H1 (cell line): ENCODE results near the gene CPLX1. TPM values are rescaled to one million over a fixed set of nuclear protein-coding genes. Genes with fewer than 3 reads are reported as not detected.
A peak's percentile ranks its signal among the peaks of the same experiment; 100 is the strongest.

ENCODE experiments used
- CTCF ChIA-PET: fragments of 300-600 bp; sonication (Branson Sonifier 250); formaldehyde crosslinking; loops from one replicate; lab custom pipeline; 2021; ENCODE audit not compliant: partially characterized antibody; lab: Charles Lee
- POLR2A ChIA-PET: fragments of 300-600 bp; sonication (Branson Sonifier 250); formaldehyde crosslinking; loops from one replicate; lab custom pipeline; 2021; ENCODE audit warnings: inconsistent platforms; ENCODE audit not compliant: partially characterized antibody; lab: Charles Lee
- DNase-seq, 2 experiments: peaks; one replicate each; pipeline versions ENCODE4 v3.0.0 to v3.0.0-alpha.2; 2010 to 2022; ENCODE audit warnings: low spot score in 2 of 2, low read depth in 1 of 2, mixed read lengths in 1 of 2
- FAIRE-seq: peaks from 2 replicates; lab custom pipeline; 2011; peaks lifted over from hg19 to GRCh38; lab: Jason Lieb, UNC
- H2AFZ ChIP-seq: 2 replicates; pipeline ENCODE4 v1.8.1; 2012; ENCODE audit warnings: low read length, inconsistent platforms
- H2AK5ac ChIP-seq: 2 replicates; pipeline ENCODE4 v1.6.1; 2013; ENCODE audit warnings: low read depth, low read length
- H2BK120ac ChIP-seq: replicated peaks from 2 replicates; pipeline ENCODE3; 2013; ENCODE audit warnings: low read depth, low read length, inconsistent platforms
- H2BK12ac ChIP-seq: 2 replicates; pipeline ENCODE4 v1.6.1; 2013; ENCODE audit warnings: low read depth, low read length
- H2BK15ac ChIP-seq: 2 replicates; pipeline ENCODE4 v1.6.1; 2013; ENCODE audit warnings: low read length
- H2BK20ac ChIP-seq: 2 replicates; pipeline ENCODE4 v1.6.1; 2013; ENCODE audit warnings: low read length
- H2BK5ac ChIP-seq: 2 replicates; pipeline ENCODE4 v1.6.1; 2013; ENCODE audit warnings: low read depth, low read length
- H3K14ac ChIP-seq: 2 replicates; pipeline ENCODE4 v1.6.1; 2013; ENCODE audit warnings: inconsistent platforms; ENCODE audit not compliant: insufficient read length
- H3K18ac ChIP-seq: 2 replicates; pipeline ENCODE4 v1.6.1; 2013; ENCODE audit warnings: low read length; ENCODE audit errors: extremely low read depth
- H3K23ac ChIP-seq: 2 replicates; pipeline ENCODE4 v1.6.1; 2013; ENCODE audit warnings: inconsistent platforms; ENCODE audit not compliant: insufficient read length
- H3K23me2 ChIP-seq: 2 replicates; pipeline ENCODE4 v1.6.1; 2013; ENCODE audit warnings: low read depth, low read length
- H3K27ac ChIP-seq: 2 replicates; pipeline ENCODE4 v1.6.1; 2011; ENCODE audit warnings: low read depth, low read length, inconsistent platforms
- H3K27me3 ChIP-seq, 4 experiments: replicated peaks in 1 of 4; 1 replicate in 1 of 4; 2 replicates in 3 of 4; pipeline versions ENCODE4 v1.6.1 to v1.8.1; 2011 to 2013; ENCODE audit warnings: low read length in 3 of 4, mild to moderate bottlenecking in 3 of 4, inconsistent platforms in 2 of 4, mixed read lengths in 2 of 4, moderate library complexity in 1 of 4; ENCODE audit not compliant: control insufficient read depth in 3 of 4, insufficient read depth in 3 of 4; ENCODE audit errors: extremely low read depth in 1 of 4
- H3K36me3 ChIP-seq, 4 experiments: 2 replicates each; pipeline versions ENCODE4 v1.6.1 to v1.8.1; 2011 to 2013; ENCODE audit warnings: mild to moderate bottlenecking in 4 of 4, low read length in 3 of 4, moderate library complexity in 2 of 4, control low read depth in 1 of 4, inconsistent platforms in 1 of 4; ENCODE audit not compliant: insufficient read depth in 4 of 4, control insufficient read depth in 2 of 4
- H3K4ac ChIP-seq: replicated peaks from 2 replicates; pipeline ENCODE3; 2013; ENCODE audit warnings: low read length, low read depth, mixed read lengths, inconsistent platforms; ENCODE audit not compliant: insufficient read length
- H3K4me1 ChIP-seq, 4 experiments: replicated peaks in 1 of 4; 1 replicate in 1 of 4; 2 replicates in 3 of 4; pipeline versions ENCODE4 v1.6.1 to v1.8.1; 2011 to 2013; ENCODE audit warnings: low read length in 3 of 4, inconsistent platforms in 2 of 4, mixed read lengths in 1 of 4; ENCODE audit not compliant: insufficient read depth in 4 of 4, control insufficient read depth in 3 of 4
- H3K4me2 ChIP-seq, 2 experiments: 2 replicates each; pipeline versions ENCODE4 v1.6.1 to v1.8.1; 2011 to 2013; ENCODE audit warnings: low read depth in 2 of 2, low read length in 2 of 2, control low read depth in 1 of 2, inconsistent platforms in 1 of 2, mild to moderate bottlenecking in 1 of 2; ENCODE audit not compliant: insufficient read depth in 1 of 2
- H3K4me3 ChIP-seq, 4 experiments: fragments of 200-600, 300-600 bp in 1 of 4; sonication (generic), shearing (Covaris generic), sonication (Bioruptor Twin) in 1 of 4; 2 replicates each; pipeline versions ENCODE4 v1.5.1 to v1.8.1; 2011 to 2016; ENCODE audit warnings: low read length in 4 of 4, low read depth in 3 of 4, control low read depth in 2 of 4, inconsistent platforms in 2 of 4, mild to moderate bottlenecking in 2 of 4, mixed read lengths in 1 of 4, moderate library complexity in 1 of 4; ENCODE audit not compliant: insufficient read depth in 2 of 4; ENCODE audit errors: extremely low read depth in 1 of 4
- H3K56ac ChIP-seq: replicated peaks from 2 replicates; pipeline ENCODE3; 2013; ENCODE audit warnings: low read depth, mild to moderate bottlenecking, mixed read lengths, low read length, inconsistent platforms; ENCODE audit not compliant: insufficient read length
- H3K79me1 ChIP-seq: 2 replicates; pipeline ENCODE4 v1.6.1; 2013; ENCODE audit warnings: low read depth, low read length, control low read depth
- H3K79me2 ChIP-seq, 2 experiments: 2 replicates each; pipeline versions ENCODE4 v1.6.1 to v1.8.1; 2012 to 2013; ENCODE audit warnings: low read length in 2 of 2, mild to moderate bottlenecking in 2 of 2, inconsistent platforms in 1 of 2; ENCODE audit not compliant: insufficient read depth in 2 of 2, control insufficient read depth in 1 of 2
- H3K9ac ChIP-seq, 4 experiments: replicated peaks in 1 of 4; 1 replicate in 1 of 4; 2 replicates in 3 of 4; pipeline versions ENCODE4 v1.6.1 to v1.8.1; 2011 to 2013; ENCODE audit warnings: low read depth in 3 of 4, low read length in 3 of 4, control low read depth in 2 of 4, mild to moderate bottlenecking in 2 of 4, moderate library complexity in 2 of 4, inconsistent platforms in 1 of 4; ENCODE audit errors: extremely low read depth in 1 of 4
- H3K9me3 ChIP-seq, 2 experiments: 2 replicates each; pipeline versions ENCODE4 v1.6.1 to v1.8.1; 2012 to 2013; ENCODE audit warnings: mild to moderate bottlenecking in 2 of 2, moderate library complexity in 2 of 2, control low read depth in 1 of 2, inconsistent platforms in 1 of 2, low read depth in 1 of 2, low read length in 1 of 2, mixed read lengths in 1 of 2; ENCODE audit not compliant: insufficient read depth in 2 of 2
- H4K20me1 ChIP-seq, 2 experiments: replicated peaks in 1 of 2; 2 replicates each; pipeline versions ENCODE3 to v1.8.1; 2011 to 2013; ENCODE audit warnings: inconsistent platforms in 2 of 2, low read length in 2 of 2, mild to moderate bottlenecking in 1 of 2; ENCODE audit not compliant: insufficient read depth in 2 of 2, control insufficient read depth in 1 of 2
- H4K5ac ChIP-seq: 2 replicates; pipeline ENCODE4 v1.6.1; 2013; ENCODE audit warnings: low read length, low read depth, mixed read lengths, inconsistent platforms; ENCODE audit not compliant: insufficient read length
- H4K8ac ChIP-seq: 2 replicates; pipeline ENCODE4 v1.8.0; 2013; ENCODE audit warnings: mild to moderate bottlenecking, moderate library complexity, low read length, inconsistent platforms; ENCODE audit not compliant: insufficient read depth; ENCODE audit errors: extremely low read depth
- H4K91ac ChIP-seq: replicated peaks from 2 replicates; pipeline ENCODE3; 2013; ENCODE audit warnings: low read length, mixed read lengths, inconsistent platforms; ENCODE audit not compliant: insufficient read length
- CHD2 ChIP-seq: IDR thresholded peaks from 2 replicates; pipeline ENCODE4 v1.6.1; 2012; ENCODE audit warnings: low read length, improper control_type of control experiment
- CTBP2 ChIP-seq: IDR thresholded peaks from 2 replicates; pipeline ENCODE4 v1.7.0; 2011; ENCODE audit warnings: borderline replicate concordance, mild to moderate bottlenecking, moderate library complexity, mixed read lengths, low read length; ENCODE audit not compliant: insufficient read depth, insufficient read length
- FOSL1 ChIP-seq: IDR thresholded peaks from 2 replicates; pipeline ENCODE4 v1.6.1; 2011; ENCODE audit warnings: mild to moderate bottlenecking, low read depth, low read length, moderate library complexity; ENCODE audit not compliant: insufficient read depth
- HDAC6 ChIP-seq: IDR thresholded peaks from one replicate; pipeline ENCODE4 v1.7.1; 2012; ENCODE audit warnings: low read depth, mild to moderate bottlenecking, inconsistent platforms, low read length, moderate library complexity
- MAFK ChIP-seq: IDR thresholded peaks from 2 replicates; pipeline ENCODE4 v1.6.1; 2012; ENCODE audit warnings: low read depth, mild to moderate bottlenecking, improper control_type of control experiment, low read length
- NRF1 ChIP-seq: IDR thresholded peaks from 2 replicates; pipeline ENCODE4 v1.6.1; 2011; ENCODE audit warnings: mild to moderate bottlenecking, low read depth, low read length, improper control_type of control experiment
- POLR2A ChIP-seq, 2 experiments: IDR thresholded peaks; 1 replicate in 1 of 2; 2 replicates in 1 of 2; pipeline ENCODE4 v1.6.1; 2011; ENCODE audit warnings: low read depth in 2 of 2, low read length in 2 of 2, mild to moderate bottlenecking in 2 of 2; ENCODE audit errors: control extremely low read depth in 1 of 2
- POLR2AphosphoS5 ChIP-seq: IDR thresholded peaks from 2 replicates; pipeline ENCODE4 v1.6.1; 2011; ENCODE audit warnings: low read depth, low read length
- SP1 ChIP-seq: IDR thresholded peaks from 2 replicates; pipeline ENCODE4 v1.6.1; 2011; ENCODE audit warnings: low read depth, low read length
- SRF ChIP-seq: IDR thresholded peaks from 2 replicates; pipeline ENCODE4 v1.6.1; 2011; ENCODE audit warnings: mild to moderate bottlenecking, low read depth, low read length, moderate library complexity
- SUZ12 ChIP-seq: fragments of 200-600 bp; sonication (generic); IDR thresholded peaks from 2 replicates; pipeline ENCODE4 v1.6.1; 2012; ENCODE audit warnings: mild to moderate bottlenecking, inconsistent platforms, low read length, moderate library complexity, mixed read lengths
- WGBS, 2 experiments: shearing (Covaris generic) in 1 of 2; methylation state at CpG; one replicate each; pipeline versions ENCODE4 v1.1.6 to v1.1.7; 2013 to 2015; ENCODE audit warnings: low lambda C conversion rate in 2 of 2, mixed read lengths in 2 of 2, inconsistent platforms in 1 of 2, low coverage in 1 of 2, missing lambda C conversion rate in 1 of 2; ENCODE audit not compliant: insufficient replicate concordance in 2 of 2, insufficient coverage in 1 of 2, insufficient read length in 1 of 2; ENCODE audit errors: extremely low coverage in 1 of 2, missing lambda C conversion rate in 1 of 2; 5-methylcytosine and 5-hydroxymethylcytosine counted together
- polyA plus RNA-seq, 7 experiments: library from polyadenylated mRNA; depleted of rRNA in 3 of 7; stranded (reverse) in 5 of 7; unstranded in 2 of 7; fragments of >200 nt in 5 of 7; fragments of 200-250 nt in 2 of 7; gene quantifications; 1 replicate in 5 of 7; 2 replicates in 1 of 7; 4 replicates in 1 of 7; pipeline versions ENCODE4 v1.2.1 to v1.2.3, GENCODE V29; 2011 to 2013; ENCODE audit warnings: missing spikeins in 2 of 7, mixed read lengths in 2 of 7
- total RNA-seq: library from RNA; stranded (reverse); fragmentation: NEBNext Ultra II Directional; extraction: Animal tissue kit (Norgen Biotek cat#: 25700); gene quantifications from 2 replicates; pipeline ENCODE4 v1.2.1, GENCODE V29; 2021
- TF ChIP-seq, protein P1 (sequence below): IDR thresholded peaks from 2 replicates; pipeline ENCODE4 v1.6.1; 2012; ENCODE audit warnings: low read length, inconsistent platforms

The CPLX1 gene
- total and polyA plus RNA-seq, 2 of the 8 experiments (the other 6 are each of a cell fraction or from before 2014, with no cell fraction given) = 0.32 to 0.56 TPM

DNA sequence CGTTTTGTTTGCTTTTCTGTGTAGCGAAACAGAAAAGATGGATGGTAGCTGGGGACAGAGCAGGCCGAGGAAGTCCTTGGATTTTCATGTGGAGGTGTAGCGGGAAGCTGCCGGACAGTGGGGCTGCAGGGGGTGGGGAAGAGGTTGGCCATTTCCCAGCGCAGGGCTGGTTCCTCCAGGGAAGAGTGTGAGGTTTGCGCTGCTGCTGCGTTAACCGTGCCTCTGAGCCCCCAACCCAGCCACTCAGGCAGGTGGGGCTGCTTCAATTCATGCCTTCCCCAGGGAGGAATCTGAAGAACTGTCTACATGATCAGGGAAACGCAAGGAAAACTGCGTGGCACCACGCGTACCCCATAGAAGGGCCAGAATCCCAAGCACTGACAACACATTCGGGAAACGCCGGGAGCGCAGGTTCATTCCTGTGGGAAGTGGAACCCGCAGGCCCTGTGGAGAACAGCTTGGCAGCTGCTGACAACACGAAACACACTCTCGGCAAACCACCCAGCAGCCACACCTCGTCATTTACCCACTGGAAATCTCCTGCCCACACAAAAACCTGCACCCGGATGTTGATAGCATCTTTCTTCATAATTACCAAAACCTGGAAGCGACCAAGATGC lies 62.6 kb downstream of the CPLX1 start:
- peak overlapping the region; percentile 1 for H4K8ac ChIP-seq
- 98% methylated on average over 23 of the region's 23 CpGs; no CpG with 5 or more reads in 1 of the 2 experiments for WGBS, 2 experiments
- ChIA-PET CTCF (interaction anchor here (1.2 to 2.7 kb wide), 2 partner anchors 21 to 31 kb away, joined by 3 to 7 read pairs; no protein-coding TSS in a partner anchor), POLR2A (interaction anchor here (1.1 to 1.8 kb wide), 2 partner anchors 10 to 11 kb away, joined by 3 to 4 read pairs; no protein-coding TSS in a partner anchor)
- no peak overlapping the region for H3K27ac ChIP-seq
- H3K18ac ChIP-seq = no peak overlapping the region
- DNase-seq = no peak
- no peak overlapping the region for H2BK20ac ChIP-seq
- no peaks in the 10 kb centered on the region for H3K4me1 ChIP-seq
- H2AK5ac ChIP-seq = no peak overlapping the region
- peaks cover 5 to 11% of the 10 kb centered on the region in 2 experiments for H4K20me1 ChIP-seq
- no peaks in the 10 kb centered on the region for H3K79me1 ChIP-seq
- no peak overlapping the region for H2BK15ac ChIP-seq
- H3K4ac ChIP-seq = no peak overlapping the region
- H4K91ac ChIP-seq = no peak overlapping the region
- peaks cover 6 to 14% of the 10 kb centered on the region in 2 experiments; a peak in 2 of 4 replicates for H3K9me3 ChIP-seq
- no peak for FAIRE-seq
- H2BK120ac ChIP-seq = no peak overlapping the region
- H3K4me3 ChIP-seq = no peak overlapping the region
- H3K56ac ChIP-seq = no peak overlapping the region
- H4K5ac ChIP-seq = no peak overlapping the region
- H3K9ac ChIP-seq = no peak overlapping the region; a peak in 1 of 7 replicates
- H3K23me2 ChIP-seq = no peaks in the 10 kb centered on the region
- H3K23ac ChIP-seq = no peak overlapping the region
- H2BK12ac ChIP-seq = no peak overlapping the region
- no peaks in the 10 kb centered on the region for H3K79me2 ChIP-seq
- H3K4me2 ChIP-seq = no peak overlapping the region
- no peak overlapping the region for H2AFZ ChIP-seq
- no peak overlapping the region for H3K14ac ChIP-seq
- H2BK5ac ChIP-seq = no peak overlapping the region
- H3K36me3 ChIP-seq = peaks cover 9 to 41% (median 28%) of the 10 kb centered on the region in 4 experiments; a peak in 6 of 8 replicates
- H3K27me3 ChIP-seq = no peaks in the 10 kb centered on the region
- TF ChIP-seq SP1 (no peak), MAFK (no peak), POLR2A (IDR thresholded peaks at IDR 0.05; ENCODE audit: control extremely low read depth in 1 of 2, low read depth in 2 of 2, low read length in 2 of 2) (no peak), CTBP2 (no peak), NRF1 (no peak), SUZ12 (no peak), FOSL1 (no peak), HDAC6 (no peak), SRF (no peak), CHD2 (no peak), POLR2AphosphoS5 (no peak; the same call in 1 of the 2 replicates)
- TF ChIP-seq, protein P1, sequence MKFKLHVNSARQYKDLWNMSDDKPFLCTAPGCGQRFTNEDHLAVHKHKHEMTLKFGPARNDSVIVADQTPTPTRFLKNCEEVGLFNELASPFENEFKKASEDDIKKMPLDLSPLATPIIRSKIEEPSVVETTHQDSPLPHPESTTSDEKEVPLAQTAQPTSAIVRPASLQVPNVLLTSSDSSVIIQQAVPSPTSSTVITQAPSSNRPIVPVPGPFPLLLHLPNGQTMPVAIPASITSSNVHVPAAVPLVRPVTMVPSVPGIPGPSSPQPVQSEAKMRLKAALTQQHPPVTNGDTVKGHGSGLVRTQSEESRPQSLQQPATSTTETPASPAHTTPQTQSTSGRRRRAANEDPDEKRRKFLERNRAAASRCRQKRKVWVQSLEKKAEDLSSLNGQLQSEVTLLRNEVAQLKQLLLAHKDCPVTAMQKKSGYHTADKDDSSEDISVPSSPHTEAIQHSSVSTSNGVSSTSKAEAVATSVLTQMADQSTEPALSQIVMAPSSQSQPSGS = no peak
